GM21717 (cell line): Measurements from ENCODE around the gene STRIP2.
A peak's percentile ranks its signal among the peaks of the same experiment; 100 is the strongest.

ENCODE experiments used
- ATAC-seq: cut with Tn5 transposase; IDR thresholded peaks from one replicate; pipeline ENCODE4 v1.9.1; 2021; ENCODE audit warnings: mild to moderate bottlenecking, moderate library complexity; ENCODE audit not compliant: unreplicated experiment

Gene STRIP2

GRCh38 chr7:129489491-129489890 lies 55.3 kb downstream of the STRIP2 start:
- no peak for ATAC-seq

- ATAC-seq: no peak
These were observed 58.2 kb downstream of the STRIP2 start for GRCh38 chr7:129492391-129492790.

DNA sequence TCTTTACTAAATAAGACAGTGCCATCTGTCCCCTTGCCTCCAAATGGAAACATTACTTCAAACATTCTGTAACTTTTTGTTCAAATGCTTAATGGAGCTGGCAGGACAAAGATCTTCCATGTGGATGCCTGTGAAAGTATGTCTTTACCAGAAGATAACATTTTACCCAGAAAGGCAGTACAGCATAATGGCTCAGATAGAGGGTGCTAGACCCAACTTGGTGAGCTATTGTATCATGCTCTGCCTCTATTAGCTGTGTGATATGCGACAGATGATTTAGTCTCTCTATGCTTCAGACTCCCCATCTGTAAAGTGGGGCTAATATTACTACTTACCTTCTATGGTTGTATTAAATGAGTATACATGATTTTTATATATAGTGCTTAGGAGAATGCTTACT lies 59.3 kb downstream of the STRIP2 start:
- ATAC-seq: no peak

- peak; percentile 78 for ATAC-seq
These were observed 59.8 kb downstream of the STRIP2 start for GRCh38 chr7:129494041-129494440.

- ATAC-seq: no peak
These were observed 61.8 kb downstream of the STRIP2 start for GRCh38 chr7:129495987-129496386.

DNA sequence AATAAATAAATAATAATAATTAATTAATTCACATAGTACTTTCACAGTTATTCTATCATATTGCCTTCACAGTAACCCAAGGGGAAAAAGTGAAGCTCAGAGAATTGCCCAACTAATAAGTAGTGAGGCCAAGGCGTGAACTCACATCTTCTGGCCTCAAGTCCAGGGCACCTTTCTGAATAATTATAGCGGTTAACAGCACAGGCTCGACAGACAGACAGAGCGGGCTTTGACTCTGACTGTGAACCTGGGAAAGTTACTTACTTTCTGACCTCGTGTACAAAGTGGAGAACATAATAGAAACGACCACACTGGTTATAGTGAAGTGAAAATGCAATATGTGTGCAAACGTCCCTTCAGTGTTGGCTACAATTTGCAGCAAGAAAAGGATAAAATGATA lies 62.4 kb downstream of the STRIP2 start:
- no peak for ATAC-seq

DNA sequence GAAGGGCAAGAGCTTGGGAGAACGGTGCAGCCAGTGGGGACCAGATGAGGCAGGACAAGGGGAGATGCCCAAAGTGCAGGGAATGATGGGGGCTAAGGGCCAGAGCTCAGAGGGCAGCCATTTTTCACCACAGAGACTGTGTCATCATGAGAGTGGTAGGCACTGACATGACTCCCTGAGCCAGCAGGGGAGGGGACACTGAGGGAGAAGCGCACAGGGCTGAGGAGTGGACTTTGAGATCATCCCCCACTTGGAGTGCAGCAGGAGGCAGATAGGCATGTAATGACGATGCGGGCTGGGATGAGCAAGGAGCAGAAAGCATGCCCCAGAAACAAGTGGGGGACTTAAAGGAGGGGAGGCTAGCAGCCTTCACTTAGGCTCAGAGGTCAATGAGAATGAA lies 62.9 kb downstream of the STRIP2 start:
- ATAC-seq: no peak

GRCh38 chr7:129498021-129498420 lies 63.8 kb downstream of the STRIP2 start:
- ATAC-seq: no peak

DNA sequence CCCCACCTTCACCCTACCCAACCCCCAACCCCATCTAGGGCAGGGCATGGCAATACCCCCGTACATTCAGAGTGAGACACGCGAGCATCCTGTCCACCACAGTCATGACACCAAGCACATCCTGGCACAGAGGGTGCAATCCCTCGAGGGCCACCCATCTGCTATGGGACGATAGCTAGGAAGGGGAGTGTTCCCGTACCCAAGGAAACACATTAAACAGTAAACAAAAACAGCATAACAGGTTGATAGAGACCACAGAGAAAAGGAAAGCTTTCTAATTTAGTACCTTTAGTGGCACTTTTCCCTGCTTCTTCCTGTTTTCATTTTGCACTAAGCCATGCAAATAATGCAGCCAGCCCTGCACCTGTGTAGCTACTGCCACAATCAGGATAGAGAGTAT lies 65.8 kb downstream of the STRIP2 start:
- ATAC-seq: no peak

GRCh38 chr7:129501760-129502707 lies 67.8 kb downstream of the STRIP2 start, which contains the start of gene SMKR1:
Gene SMKR1, plus strand, starts transcription at chr7:129502531. Its CDS starts 294 bp downstream, at chr7:129502825.
- peak; percentile 79 for ATAC-seq

DNA sequence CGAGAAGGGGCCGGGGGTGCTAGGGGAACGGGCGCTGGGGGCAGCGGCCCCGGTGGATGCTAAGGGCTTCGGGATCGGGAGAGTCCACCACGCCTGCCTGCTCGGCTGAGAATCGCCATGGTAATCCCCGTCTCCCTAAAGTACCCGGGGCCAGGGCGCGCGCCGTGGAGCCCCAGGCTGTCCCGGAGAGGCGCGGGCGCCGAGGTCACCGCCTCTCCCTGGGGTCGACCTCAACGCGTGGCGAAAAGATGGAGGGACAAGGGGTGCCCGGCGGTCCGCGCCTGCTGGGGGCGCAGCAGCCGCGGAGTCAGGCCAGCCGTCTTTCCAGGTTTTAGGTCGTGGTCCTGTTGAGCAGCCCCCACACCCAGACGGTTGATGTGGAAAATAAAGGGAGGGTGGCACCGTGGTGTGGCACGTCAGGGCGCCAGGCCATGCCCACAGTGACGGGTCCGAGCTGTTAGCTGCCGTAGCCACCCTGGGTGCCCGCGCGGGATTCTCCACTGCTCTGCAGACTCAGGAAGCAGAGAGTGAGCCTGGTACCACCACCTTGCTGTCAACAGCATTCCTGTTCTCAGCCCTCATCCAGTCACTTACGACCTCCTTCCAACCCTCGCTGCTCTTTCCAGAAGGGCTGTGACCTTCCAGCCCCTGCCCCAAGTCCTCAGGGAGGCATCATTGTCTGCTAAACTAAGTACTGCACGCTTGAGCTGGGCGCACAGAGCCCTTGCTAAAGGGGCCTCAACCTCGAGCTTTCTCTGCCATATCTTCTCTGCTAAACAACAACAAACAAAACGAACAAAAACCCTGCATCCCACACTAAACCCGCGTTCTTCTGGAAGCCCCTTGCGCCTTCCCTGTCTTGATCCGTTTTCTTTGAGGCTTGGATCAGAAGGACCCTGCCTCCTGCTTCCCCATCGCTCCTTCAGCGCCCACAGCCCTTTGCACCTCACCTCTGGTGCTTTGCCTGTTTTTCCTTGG lies 68.8 kb downstream of the STRIP2 start:
- ATAC-seq: no peak

GRCh38 chr7:129503725-129504124 lies 69.5 kb downstream of the STRIP2 start:
- no peak for ATAC-seq

DNA sequence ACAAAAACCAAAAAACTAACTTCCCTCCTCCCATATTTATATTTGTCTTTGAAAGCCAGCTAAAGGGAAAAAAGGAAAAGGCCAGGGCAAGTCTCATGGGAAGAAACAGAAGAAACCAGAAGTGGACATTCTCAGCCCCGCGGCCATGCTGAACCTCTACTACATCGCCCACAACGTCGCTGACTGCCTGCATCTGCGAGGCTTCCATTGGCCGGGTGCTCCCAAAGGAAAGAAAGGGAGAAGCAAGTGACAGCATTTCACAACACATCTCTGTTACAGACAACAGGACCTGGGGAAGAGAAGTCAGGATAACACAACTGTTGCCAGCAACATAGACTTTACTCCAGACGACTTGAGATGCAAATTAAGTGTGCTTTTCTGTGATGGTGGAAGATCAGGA lies 78.0 kb downstream of the STRIP2 start:
- no peak for ATAC-seq

DNA sequence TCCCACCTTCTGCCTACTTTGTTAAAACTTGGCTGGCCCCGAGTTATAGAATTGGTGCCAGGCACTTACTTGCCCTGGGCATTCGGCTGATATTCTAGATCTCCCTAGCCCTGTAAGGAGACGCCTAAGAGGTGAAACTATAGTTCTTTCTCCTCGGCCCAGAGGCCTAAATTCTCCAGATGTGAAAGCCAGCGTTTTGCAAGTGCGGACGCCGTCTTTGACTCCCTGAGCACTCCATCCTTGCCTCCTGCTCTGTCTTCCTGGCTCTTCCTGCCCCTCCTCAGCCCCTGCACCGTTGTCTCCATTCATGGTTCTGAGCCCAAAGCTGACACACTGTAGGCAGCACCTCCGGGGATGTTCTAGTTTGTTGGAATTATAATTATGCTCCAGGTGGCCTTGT lies 79.3 kb downstream of the STRIP2 start:
- ATAC-seq: no peak

GRCh38 chr7:129514683-129515082 lies 80.5 kb downstream of the STRIP2 start:
- no peak for ATAC-seq

DNA sequence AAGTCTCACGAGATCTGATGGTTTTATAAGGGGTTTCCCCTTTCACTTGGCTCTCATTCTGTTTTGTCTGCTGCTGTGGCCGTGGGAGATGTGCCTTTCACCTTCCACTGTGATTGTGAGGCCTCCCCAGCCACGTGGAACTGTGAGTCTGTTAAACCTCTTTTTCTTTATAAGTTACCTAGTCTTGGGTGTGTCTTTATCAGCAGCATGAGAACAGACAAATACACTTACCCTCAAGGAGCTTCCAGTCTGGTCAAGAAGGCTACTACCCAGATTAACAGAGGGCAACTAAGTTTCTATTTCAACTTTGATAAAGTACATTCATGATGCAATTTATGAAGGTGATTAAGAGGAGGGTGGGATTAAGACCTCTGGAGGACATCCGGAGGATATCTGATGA lies 81.1 kb downstream of the STRIP2 start:
- no peak for ATAC-seq

GRCh38 chr7:129517931-129518330 lies 83.7 kb downstream of the STRIP2 start:
- no peak for ATAC-seq

DNA sequence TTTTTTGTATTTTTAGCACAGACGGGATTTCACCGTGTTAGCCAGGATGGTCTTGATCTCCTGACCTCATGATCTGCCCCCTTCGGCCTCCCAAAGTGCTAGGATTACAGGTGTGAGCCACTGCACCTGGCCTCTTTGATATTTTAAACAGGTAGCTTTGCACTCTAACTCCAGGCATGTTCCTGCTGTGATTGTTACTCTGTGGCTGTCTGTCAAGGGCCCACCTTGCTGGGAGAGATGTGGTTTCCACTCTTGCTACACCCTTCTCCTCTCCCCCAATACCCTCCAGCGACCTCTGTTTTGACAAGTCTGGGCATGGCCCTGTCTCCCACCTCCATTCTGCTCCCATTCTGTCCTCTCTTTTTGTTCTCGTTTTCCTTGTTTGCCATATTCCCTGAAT lies 85.2 kb downstream of the STRIP2 start:
- ATAC-seq: no peak

DNA sequence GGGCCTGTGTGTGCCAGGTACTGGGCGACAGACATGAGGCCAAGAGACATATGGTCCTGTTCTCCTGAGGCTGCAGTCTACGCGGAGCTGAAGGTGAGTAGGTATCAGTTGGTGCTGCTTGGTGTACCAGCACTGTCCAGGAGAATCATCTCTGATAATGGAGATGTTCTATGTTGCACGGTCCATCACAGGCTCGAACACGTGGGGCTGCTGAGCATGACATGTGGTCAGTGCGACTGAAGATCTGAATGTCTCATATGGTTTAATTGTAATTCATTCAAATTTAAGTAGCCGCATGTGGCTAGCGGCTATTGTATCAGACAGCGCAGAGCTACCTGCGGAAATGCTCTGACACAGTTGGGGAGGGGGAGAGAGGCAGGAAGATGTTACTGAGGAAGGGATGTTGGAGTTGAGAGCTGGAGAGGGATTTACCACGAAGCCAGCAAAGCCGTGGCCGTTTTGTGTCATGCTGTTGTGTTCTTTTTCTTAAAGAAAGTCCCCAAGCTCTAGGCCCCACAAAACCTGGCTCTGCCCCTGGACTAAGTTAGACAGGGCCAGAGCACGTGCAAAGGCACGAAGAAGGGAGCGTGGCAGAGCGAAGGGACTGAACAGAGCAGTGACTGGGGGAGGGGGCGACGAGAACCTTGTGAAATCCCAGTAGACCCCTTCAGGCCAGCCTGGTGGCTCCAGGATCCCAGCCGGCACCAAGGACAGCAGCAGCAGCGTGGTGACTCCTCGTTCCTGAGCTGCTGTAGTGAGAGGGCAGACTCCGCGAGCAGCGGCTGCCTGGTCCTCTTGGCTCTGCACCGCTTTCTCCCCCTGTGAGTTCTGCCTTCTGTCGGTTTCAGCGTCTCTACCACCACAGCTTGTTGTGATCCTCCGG lies 88.1 kb downstream of the STRIP2 start:
- no peak for ATAC-seq

- ATAC-seq: no peak
These were observed 88.7 kb downstream of the STRIP2 start for GRCh38 chr7:129522971-129523340.

GRCh38 chr7:129523924-129524323 lies 89.7 kb downstream of the STRIP2 start:
- no peak for ATAC-seq
